ENCODE results near the gene AGAP3.

Gene AGAP3

DNA sequence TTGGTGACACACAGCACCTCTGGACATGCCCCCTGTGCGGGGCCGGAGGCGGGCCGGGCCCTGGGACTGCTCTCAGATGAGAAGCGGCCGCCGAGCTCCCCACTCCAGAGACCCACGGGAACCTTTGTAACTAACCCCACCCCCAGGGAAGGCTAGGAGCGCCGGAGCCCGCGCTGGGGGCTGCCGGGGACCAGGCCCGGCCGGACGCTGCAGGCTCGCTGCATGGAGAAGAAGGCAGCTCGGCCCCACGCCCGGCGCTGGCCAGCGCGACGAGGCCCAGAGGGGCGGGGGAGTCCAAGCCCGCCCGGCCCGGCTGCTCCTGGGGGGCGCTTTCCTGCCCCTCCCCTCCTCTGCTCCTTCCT is 36.5 kb downstream of the AGAP3 start:
- DNase-seq = no peak

DNA sequence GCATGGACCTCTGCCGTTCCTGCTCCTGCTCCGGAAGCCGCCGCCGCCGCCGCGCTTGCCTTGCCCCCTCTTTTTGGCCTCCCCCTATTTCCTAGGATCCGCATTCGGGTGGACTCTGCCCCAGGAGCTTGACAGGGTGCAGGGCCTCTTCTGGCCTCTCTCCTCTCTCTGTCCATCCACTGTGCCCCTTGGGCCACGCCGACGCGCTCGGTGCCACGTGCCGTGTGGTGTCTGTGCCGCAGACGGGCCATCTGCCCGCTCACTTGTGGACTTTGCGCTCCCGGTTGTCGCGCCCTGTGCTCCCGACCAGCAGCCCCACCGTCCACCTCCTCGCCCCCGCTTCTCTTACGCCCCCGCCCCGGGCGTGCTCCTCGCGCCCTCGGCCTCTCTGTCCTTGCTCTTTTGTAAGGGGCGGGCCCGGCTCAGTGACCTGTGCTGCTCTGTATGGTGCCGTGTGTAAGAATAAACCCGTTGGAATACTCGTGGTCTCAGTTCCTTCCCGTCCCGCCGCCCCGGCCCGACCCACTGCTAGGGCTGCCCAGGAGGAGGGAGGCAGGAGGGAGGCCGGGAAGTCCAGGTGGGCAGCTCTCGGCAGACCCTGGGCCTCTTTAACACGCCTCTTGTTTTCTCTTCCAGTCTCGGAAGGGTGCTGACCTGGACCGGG is 37.0 kb downstream of the AGAP3 start:
- no peak for DNase-seq

DNA sequence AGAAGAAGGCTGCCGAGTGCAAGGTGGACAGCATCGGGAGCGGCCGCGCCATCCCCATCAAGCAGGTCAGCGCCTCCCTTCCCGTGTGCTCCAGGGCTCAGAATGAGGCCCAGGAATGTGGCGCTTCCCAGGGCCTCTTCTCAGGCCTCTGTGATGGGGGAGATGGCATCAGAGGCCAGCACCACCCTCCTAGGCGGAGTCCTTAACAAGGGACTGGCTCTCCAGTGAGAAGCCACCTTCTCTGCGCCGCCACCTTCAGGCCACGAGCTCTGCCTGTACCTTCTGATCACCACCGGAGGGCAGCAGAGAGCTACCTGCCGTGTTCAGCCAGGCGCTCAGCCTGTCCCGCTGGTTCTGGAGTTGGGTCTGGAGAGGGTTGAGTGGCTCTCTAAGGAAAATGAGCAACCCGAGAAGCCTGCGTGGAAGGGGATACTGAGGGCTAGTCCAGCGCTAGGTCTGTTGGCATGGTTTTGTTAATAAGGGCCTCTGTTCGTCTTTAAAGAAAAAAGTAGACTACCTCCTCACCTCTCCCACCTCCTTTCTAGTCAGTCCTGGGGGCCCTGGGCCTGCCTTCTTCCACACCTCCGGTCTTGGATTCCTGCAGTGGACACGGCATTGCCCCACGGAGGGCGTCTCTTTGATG is 37.7 kb downstream of the AGAP3 start:
- peak in 52 of 56 donors; percentile 12 to 93 (median 67) for DNase-seq

DNA sequence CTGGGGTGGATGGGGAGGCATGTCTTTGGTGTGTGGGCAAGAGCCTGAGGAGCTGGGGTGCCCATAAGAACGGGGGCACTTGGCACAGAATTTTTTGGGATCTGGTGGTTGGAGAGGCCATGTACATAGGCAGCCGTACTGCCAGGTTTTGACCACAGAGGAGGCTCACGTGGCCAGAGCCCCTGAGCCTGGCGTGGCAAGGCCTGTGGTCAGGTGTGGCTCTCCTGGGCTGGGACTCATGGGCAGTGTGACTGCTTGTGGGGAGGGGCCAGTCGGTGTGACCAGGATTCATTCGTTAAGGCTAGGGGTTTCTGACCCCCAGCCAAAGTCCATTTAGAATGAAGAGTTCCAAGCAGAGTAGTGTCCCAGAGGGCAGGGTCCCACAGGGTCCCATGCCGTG is 38.2 kb downstream of the AGAP3 start:
- DNase-seq = no peak

DNA sequence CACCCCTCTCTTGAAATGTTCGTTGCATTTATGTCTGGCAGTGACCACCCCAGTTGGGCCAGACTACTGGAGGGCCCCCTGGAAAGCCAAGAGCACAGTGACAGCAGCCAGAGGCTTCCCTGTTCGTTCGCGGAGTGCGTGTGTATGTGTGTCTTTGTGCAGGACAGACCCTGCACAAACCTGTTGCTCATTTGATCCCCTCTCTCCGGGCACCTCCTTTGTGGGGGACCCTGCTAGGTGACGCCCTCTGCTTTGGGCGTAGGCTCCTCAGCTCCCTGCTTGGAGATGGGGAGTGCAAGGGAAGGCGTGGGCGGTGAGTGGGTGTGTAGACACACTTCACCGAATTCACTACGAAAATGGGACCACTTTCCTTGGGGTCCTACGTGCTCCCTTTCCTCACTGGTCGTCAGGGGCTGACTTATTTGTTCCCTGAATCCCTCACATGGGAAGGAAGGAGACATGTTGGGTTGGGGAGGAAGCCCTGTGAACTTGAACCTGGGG is 38.7 kb downstream of the AGAP3 start:
- DNase-seq = peak in 1 of 56 donors; percentile 13

GRCh38 chr7:151125470-151125845 is 39.2 kb downstream of the AGAP3 start:
- peak in 1 of 56 donors; percentile 38 for DNase-seq

DNA sequence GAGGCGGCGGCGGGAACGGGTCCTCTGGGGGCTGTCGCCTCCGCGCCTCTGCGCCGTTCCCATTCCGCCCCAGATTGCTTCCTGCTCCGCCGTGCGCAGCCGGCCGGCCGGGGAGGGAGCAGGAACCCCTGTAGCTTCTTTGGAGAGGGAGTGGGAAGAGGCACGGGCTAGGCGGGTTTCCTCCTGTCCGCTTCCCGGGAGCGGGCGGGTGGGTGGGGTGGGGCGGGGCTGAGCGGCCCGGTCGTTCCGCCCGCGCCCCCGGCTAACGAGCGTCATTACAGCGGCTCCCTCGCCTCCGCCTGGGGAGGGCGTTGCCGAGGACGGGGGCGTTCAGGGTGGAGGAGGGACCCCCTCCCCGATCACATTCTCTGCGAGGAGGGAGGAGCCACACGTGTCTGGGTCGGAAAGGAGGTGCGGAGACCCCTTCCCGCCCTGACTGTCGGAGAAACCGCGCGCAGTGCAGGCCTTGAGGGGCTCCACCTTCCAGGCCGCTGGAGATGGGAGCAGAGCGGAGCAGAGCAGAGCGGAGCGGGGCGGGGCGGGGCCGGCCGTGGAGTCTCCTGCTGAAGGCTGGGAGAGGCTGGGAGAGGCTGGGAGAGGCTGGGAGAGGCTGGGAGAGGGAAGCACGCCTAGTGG is 39.7 kb downstream of the AGAP3 start:
- peak in 8 of 56 donors; percentile 19 to 58 (median 40) for DNase-seq

DNA sequence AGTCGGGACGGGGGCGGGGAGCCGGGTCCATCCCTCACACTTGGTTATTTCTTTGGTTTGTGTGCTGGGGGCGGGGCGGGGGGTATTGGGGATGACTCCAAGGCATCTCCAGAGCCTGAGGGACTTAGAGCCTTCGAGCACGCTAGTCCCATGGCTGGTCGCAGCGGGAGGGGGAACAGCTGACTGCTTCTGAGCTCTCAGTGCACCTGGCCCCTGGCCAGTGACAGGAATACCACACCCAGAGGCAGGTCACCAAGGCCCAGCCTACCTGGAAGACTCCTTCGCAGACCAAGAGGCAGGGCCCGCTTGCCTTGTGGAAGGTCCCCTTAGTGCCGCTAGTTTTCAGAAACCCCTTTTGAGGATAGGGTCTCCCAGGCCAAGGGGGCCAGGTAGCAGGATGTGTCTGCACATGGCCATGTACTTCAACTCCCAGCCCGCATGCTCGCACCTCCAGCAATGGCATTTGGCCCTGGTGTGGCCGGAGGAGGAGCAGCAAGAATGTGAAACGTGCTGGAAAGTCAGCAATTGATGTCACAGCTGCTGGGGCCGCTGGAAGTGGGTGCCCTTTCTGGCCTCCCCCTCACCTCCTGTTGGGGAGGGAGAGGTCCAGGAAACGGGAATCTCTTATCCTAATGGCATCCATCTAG is 40.3 kb downstream of the AGAP3 start:
- no peak for DNase-seq

DNA sequence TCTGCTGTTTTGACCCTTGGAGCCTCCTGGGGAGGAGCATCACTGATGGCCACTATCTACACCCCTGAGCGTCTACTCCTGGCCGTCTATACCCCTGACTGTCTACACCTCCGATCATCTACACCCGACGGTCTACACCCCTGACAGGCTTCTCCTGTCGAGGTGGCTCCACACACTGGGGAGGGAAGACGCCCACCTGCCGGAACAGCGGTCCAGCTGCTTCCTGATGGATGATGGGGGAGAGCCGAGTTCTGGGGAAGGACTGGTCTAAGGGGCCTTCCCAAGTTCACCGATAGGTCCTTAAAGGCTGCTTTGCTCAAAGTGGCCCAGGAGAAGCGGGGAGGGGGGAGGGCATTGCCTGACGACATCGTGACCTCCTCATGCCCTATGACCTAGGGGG is 41.9 kb downstream of the AGAP3 start:
- DNase-seq = no peak

- no peak for DNase-seq
Measured at GRCh38 chr7:151128716-151129115, 42.4 kb downstream of the AGAP3 start.

DNA sequence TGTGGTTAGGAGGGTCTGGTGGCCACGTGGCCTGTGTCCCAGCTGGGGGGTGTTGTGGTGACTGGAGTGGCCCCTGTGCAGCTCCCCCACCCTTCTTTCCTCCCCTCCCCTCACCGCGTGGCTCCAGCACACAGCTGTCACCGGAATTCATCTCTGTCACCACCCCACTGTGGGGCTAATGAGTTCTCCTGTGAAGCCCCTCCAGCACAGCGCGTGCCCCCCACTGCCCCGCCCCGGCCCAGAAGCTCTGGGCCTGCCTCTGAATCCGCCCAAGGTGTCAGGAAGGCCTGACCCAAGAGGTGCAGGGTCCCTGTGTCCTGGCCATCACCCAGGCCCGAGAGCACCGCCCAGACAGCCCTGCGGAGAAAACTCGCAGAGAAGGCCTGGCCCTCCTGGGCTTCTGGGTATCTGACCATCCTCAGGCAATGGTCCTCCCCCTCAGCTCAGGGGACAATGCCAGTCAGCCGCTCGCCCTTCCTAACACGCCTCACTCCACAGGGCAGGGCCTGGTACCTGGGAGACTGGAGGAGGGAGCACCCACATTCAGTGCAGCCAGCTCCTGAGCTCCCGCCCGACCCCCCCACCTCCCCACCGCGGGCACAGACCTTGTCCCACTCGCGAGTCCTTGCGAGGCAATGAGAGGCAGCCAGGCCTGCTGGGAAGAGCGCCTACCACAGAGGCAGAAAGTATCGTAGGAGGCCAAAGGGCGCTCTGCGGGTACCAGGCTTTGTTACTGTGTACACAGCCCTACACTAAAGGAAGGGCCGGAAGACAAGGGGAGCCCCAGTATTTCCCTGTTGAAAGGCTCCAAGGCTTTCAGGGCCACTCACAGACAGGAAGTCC is 43.1 kb downstream of the AGAP3 start:
- no peak for DNase-seq

- DNase-seq = no peak
Measured at GRCh38 chr7:151129960-151130591, 43.8 kb downstream of the AGAP3 start.

- peak in 3 of 56 donors; percentile 22 to 34 (median 24) for DNase-seq
Measured at GRCh38 chr7:151130741-151131157, 44.5 kb downstream of the AGAP3 start.

DNA sequence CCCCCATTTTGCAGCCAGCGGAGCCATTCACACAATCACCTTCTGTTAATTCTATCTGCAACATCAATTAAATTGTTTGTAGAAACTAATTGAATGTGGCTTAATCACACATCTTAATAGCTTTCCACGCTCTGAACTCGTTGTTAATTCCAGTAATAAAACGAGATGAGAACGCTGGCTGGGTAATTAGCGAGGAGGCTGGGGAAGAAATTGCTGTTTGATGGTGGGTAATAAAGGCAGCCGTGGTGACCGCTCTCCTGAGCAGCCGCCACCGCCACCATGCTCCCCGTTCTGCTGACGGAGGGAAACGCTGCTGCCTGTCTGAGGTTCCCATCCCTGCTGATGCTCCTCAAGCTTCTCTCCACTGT is 44.9 kb downstream of the AGAP3 start:
- no peak for DNase-seq

- peak in 52 of 56 donors; percentile 23 to 94 (median 72) for DNase-seq
Measured at GRCh38 chr7:151131592-151132293, 45.5 kb downstream of the AGAP3 start.

- no peak for DNase-seq
Measured at GRCh38 chr7:151132461-151133205, 46.4 kb downstream of the AGAP3 start.

DNA sequence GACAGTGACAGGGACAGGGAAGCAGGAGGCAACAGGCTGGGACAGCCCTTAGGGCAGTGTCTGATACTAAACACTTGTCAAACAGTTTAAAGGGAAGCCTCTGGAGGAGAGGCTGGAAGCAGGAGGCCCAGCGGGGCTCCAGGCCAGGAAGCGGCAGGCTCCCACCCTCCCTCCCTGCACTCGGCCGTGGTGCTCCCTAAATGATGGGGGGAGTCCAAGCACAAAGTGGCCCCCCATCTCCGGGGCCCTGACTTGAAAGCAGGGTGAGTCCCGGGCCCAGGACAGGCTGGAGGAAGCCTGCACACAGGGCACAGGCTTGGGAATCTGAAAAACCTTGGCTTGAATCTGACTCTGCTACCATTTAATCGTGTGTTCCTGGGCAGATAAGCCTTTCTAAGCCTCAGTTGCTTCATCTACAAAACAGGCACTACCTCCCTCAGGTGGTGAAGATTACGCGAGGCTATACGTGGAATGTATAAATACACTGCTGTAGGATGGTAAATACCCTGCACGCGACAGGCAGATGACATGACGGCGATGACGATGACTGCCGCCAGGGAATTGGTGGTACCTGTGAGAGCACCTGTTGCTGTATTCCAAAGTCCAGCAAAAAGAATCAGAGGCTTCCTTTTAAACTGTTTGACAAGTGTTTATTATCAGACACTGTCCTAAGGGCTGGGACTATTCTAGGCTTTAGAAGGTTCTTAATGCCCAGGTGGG is 47.2 kb downstream of the AGAP3 start:
- DNase-seq = no peak

GRCh38 chr7:151133986-151134742 is 47.9 kb downstream of the AGAP3 start:
- DNase-seq = no peak
